H4 (cell line): ENCODE results near the gene EYS. TPM values are rescaled to one million over a fixed set of nuclear protein-coding genes. Genes with fewer than 3 reads are reported as not detected.
"Not testable (repeated sequence)": the region's sequence is repeated elsewhere in the genome, so short reads cannot be mapped to it uniquely, and the experiment has no call there.

Experiments used
- DNase-seq: peaks from one replicate; pipeline ENCODE4 v3.0.0-alpha.2; 2015; ENCODE audit warnings: low spot score
- total RNA-seq: library from RNA; depleted of rRNA; stranded (reverse); fragments of >200 nt; shearing (Covaris generic); gene quantifications from 2 replicates; pipeline ENCODE4 v1.2.3, GENCODE V29; 2014

EYS gene
- total RNA-seq, 1 experiment from 2014 or later = 0.17 TPM

GRCh38 chr6:64046746-64047208 lies 1660.2 kb downstream of the EYS start:
- DNase-seq = no peak

- no peak for DNase-seq
Observed at GRCh38 chr6:64041373-64041772, 1665.7 kb downstream of the EYS start.

- no peak for DNase-seq
Observed at GRCh38 chr6:64040113-64040512, 1666.9 kb downstream of the EYS start.

- no peak for DNase-seq
Observed at GRCh38 chr6:64037427-64037826, 1669.6 kb downstream of the EYS start.

- peak; percentile 43 for DNase-seq
Observed at GRCh38 chr6:64034910-64035655, 1671.9 kb downstream of the EYS start.

- DNase-seq = no peak
Observed at GRCh38 chr6:64034291-64034690, 1672.7 kb downstream of the EYS start.

GRCh38 chr6:64030950-64031618 lies 1675.9 kb downstream of the EYS start:
- DNase-seq = not testable (repeated sequence)

GRCh38 chr6:64023693-64024092 lies 1683.3 kb downstream of the EYS start:
- DNase-seq = no peak

GRCh38 chr6:64014595-64014994 lies 1692.4 kb downstream of the EYS start:
- no peak for DNase-seq

GRCh38 chr6:64013011-64013410 lies 1694.0 kb downstream of the EYS start:
- DNase-seq = no peak

GRCh38 chr6:64012351-64013001 lies 1694.5 kb downstream of the EYS start:
- peak; percentile 84 for DNase-seq

- no peak for DNase-seq
Observed at GRCh38 chr6:64010666-64011065, 1696.4 kb downstream of the EYS start.

GRCh38 chr6:64010010-64010409 lies 1697.0 kb downstream of the EYS start:
- no peak for DNase-seq

GRCh38 chr6:64006246-64006645 lies 1700.8 kb downstream of the EYS start:
- DNase-seq = no peak

- no peak for DNase-seq
Observed at GRCh38 chr6:64000818-64001491, 1706.1 kb downstream of the EYS start.

- DNase-seq = no peak
Observed at GRCh38 chr6:63999613-64000012, 1707.4 kb downstream of the EYS start.

GRCh38 chr6:63998991-63999390 lies 1708.0 kb downstream of the EYS start:
- no peak for DNase-seq

GRCh38 chr6:63997734-63998133 lies 1709.3 kb downstream of the EYS start:
- DNase-seq = no peak

GRCh38 chr6:63997221-63997620 lies 1709.8 kb downstream of the EYS start:
- DNase-seq = no peak

GRCh38 chr6:63985223-63985622 lies 1721.8 kb downstream of the EYS start:
- DNase-seq = no peak

GRCh38 chr6:63975699-63976098 lies 1731.3 kb downstream of the EYS start:
- DNase-seq = no peak

- no peak for DNase-seq
Observed at GRCh38 chr6:63968650-63969049, 1738.4 kb downstream of the EYS start.
